Astrocyte of the cerebellum (primary cell): ENCODE results near the gene COLEC12.

Experiments
- DNase-seq: peaks from one replicate; pipeline ENCODE4 v3.0.0-alpha.2; 2011; ENCODE audit warnings: low read depth
- H3K4me3 ChIP-seq: 2 replicates; pipeline ENCODE4 v1.5.1; 2011; ENCODE audit warnings: mild to moderate bottlenecking, low read depth, low read length, moderate library complexity
- in situ Hi-C: cut with HindIII; loops from 2 replicates; pipeline ENCODE4 v1.10.0; 2017; ENCODE audit warnings: low sequenced_read_pairs
- TF ChIP-seq, protein P1 (sequence below): IDR thresholded peaks from 2 replicates; pipeline ENCODE4 v1.5.1; 2012; ENCODE audit warnings: low read length, low read depth, moderate library complexity, mild to moderate bottlenecking; ENCODE audit errors: missing control alignments

COLEC12 gene

DNA sequence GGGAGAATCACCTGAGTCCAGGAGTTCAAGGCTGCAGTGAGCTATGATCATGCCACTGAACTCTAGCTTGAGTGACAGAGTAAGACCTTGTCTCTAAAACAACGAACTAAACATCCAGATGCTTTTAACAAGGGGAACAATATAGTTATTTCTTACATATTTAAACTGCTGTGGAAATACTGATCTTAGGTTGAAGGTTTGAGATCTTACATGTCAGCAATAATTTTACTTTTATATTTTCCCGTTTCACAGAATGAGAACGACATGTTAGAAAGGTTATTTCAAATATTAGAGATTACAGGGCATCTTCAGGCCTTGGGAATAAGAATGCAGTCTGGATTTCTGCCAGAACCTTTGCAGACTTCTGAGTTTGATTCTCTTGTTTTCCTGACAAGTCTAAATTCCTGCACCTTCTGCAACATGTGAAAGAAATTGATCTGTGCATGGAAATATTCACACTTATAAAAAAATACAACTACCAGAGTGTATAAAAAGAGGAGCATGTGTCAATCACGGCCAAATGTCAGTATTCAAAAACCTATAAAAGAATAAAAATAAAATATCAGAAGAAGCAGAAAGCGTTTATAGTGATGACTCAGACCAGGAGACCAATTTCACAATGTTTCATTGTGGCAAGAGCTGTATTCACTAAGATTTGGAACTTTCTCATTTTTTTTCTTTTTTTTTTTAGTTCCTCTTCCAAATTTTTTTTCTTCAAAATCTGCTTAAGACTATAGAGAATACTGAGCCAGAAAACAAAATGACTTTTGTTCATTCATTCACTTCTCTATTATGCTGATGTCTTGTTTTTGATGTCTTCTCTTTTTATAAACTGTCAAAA is 29.6 kb downstream of the COLEC12 start:
- in situ Hi-C loops: no loop called here
- no peak for DNase-seq
- TF ChIP-seq, protein P1, sequence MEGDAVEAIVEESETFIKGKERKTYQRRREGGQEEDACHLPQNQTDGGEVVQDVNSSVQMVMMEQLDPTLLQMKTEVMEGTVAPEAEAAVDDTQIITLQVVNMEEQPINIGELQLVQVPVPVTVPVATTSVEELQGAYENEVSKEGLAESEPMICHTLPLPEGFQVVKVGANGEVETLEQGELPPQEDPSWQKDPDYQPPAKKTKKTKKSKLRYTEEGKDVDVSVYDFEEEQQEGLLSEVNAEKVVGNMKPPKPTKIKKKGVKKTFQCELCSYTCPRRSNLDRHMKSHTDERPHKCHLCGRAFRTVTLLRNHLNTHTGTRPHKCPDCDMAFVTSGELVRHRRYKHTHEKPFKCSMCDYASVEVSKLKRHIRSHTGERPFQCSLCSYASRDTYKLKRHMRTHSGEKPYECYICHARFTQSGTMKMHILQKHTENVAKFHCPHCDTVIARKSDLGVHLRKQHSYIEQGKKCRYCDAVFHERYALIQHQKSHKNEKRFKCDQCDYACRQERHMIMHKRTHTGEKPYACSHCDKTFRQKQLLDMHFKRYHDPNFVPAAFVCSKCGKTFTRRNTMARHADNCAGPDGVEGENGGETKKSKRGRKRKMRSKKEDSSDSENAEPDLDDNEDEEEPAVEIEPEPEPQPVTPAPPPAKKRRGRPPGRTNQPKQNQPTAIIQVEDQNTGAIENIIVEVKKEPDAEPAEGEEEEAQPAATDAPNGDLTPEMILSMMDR: no peak
- H3K4me3 ChIP-seq: no peak overlapping the region

DNA sequence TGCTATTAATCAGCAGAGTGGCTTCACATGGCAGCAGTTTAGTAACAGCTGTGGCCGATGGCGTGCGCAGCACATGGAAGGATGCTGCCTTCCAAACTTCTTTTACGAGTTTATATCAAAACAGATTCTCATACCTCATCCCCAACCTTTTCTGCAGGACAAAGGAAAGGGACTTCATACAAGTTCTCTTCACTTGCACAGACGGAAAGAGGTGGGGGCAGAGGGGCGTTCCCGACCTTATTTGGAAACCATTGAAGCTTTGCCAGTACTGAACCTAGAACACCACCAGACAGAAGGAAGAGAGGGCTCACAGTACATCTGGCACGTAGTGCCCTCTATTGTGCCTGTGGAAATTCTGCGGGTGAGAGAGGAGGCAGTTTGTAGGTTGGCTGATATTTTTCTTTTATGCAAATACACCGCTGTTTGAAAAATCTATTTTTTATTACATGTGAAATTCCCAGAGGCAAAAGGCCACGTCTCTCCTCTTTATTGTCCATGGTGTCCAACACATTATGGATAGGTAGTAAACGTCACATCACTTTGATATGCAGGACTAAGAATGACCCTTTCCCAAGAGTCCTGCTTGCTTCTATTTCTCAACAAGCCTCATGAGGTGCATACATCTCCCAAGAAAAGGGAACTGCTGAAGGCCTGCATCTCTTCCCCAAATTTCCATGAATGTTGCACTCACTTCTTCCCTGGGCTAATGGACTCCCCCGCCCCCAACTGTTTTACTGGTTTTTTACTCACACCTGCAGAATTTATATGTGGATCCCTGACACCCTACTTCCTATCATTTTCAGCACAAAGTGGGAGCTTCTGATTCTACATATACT is 31.3 kb downstream of the COLEC12 start:
- TF ChIP-seq, protein P1: no peak
- DNase-seq: no peak
- no peak overlapping the region for H3K4me3 ChIP-seq
- in situ Hi-C loops: loop anchor here (5.0 kb wide), 1 partner anchor 107 kb away; no protein-coding TSS in a partner anchor

DNA sequence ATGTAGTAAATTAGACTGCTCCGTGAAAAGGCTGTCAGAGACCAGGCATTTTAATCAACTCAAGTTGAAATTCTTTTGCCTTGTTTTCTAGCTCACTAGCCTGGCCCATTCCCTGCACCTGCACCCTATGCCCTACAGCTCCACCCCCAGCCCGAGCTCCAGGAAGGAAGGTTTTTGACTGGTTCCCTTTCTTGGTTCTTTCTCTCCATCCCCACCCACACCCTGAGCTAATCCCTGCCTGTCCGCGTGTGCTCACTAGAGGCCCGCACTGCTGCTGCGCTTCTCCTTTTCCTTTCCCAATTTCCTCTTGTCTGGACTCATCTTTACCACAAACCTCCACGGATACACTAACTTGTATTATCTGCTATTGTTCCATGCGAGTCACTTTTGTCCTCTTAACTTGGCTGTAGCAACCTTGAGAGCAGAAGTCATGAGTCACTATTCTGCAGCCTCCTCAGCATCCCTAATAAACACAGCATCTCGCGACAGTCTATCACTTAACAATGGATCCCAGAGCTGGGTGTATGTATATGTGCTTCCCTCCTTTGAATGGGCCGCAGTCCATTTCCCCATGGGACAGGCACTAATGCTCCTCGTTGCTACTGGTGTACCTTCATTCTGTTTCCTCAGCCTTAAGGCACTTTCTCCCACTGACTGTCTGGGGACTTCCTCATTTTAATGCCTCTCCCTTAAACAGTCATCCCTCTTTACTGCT is 36.5 kb downstream of the COLEC12 start:
- TF ChIP-seq, protein P1: no peak
- no peak overlapping the region for H3K4me3 ChIP-seq
- DNase-seq: no peak
- in situ Hi-C loops: no loop called here

DNA sequence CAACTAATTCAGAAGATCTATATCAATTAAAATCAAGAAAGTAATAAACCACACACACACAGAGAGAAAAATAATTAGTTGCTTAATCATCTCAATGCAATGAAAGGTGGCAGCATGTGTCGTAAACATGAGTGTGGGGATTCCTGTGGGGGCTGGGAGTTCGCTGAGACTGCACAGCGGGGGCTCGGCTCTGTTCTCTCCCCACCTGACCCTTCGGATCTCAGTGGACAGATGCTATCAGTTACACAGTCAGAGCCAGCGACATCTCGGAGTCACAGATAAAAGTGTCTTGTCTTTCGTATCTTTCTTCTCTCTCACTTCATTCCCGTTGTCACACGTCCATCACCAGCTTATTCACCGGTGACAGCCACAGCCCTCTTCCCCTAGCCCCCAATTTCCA is 37.1 kb downstream of the COLEC12 start:
- TF ChIP-seq, protein P1: no peak
- in situ Hi-C loops: no loop called here

DNA sequence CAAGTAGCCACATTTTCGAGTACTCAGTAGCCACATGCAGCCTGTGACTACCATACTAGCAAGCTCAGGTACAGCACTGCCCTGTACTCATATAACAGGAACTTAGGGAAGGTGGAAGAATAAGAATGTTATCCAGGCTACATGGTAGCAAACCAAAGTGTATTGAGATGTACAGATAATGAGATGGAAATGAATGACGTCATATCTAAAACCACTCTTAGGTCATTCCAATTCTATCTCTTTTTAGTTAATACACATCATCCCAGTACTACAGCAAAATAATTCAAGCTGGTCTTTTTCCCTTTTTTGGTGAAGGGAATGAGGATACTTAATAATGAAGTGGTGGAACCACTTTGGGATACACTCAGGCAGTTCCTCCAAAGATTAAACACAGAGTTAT is 38.7 kb downstream of the COLEC12 start:
- TF ChIP-seq, protein P1: no peak
- in situ Hi-C loops: no loop called here

More for the DNA sequence above, 37.1 kb downstream of the COLEC12 start:
- DNase-seq: no peak
- no peak overlapping the region for H3K4me3 ChIP-seq

DNA sequence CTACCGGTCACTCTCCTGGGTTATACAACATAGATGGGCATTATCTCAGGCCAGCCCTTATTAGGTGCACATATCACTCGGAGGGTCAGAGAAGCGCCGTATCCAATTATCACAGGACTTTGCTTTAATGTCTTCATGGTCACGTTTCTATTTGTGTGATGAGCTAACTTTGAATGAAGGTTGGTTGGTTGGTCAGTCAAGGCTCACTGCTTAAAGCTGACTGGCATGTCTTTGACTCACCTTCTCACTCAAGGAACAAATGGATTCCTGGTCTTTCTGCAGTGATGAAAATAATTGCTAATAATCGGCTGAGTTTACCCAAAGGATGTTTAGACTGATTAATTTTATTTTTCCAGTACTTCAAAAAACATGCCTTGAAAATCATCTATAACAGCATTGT is 39.7 kb downstream of the COLEC12 start:
- H3K4me3 ChIP-seq: no peak overlapping the region
- in situ Hi-C loops: no loop called here
- TF ChIP-seq, protein P1: no peak
- DNase-seq: no peak

More for the DNA sequence above, 38.7 kb downstream of the COLEC12 start:
- no peak for DNase-seq
- H3K4me3 ChIP-seq: no peak overlapping the region
